AG04450 (cell line): ENCODE measurements around the gene MSMP. TPM values are rescaled to one million over a fixed set of nuclear protein-coding genes. Genes with fewer than 3 reads are reported as not detected.
A peak's percentile ranks its signal among the peaks of the same experiment; 100 is the strongest.

Source experiments
- CTCF ChIA-PET: fragments of 300-600, 350-600 bp; formaldehyde crosslinking; extraction: SDS; loops from one replicate; lab custom pipeline; 2022; ENCODE audit warnings: antibody characterized with exemption, inconsistent platforms; lab: Charles Lee
- POLR2A ChIA-PET: fragments of 350-600 bp; formaldehyde crosslinking; extraction: SDS; loops from one replicate; lab custom pipeline; 2021; ENCODE audit warnings: antibody characterized with exemption, inconsistent platforms; lab: Yijun Ruan, JAX
- DNase-seq: peaks from one replicate; pipeline ENCODE4 v3.0.0-alpha.2; 2011; ENCODE audit warnings: low read depth, low spot score
- H3K27ac ChIP-seq: one replicate; pipeline ENCODE4 v1.5.1; 2012; ENCODE audit warnings: low read depth, low read length, control low read depth
- H3K27me3 ChIP-seq: one replicate; pipeline ENCODE4 v1.6.0; 2012; ENCODE audit warnings: low read length; ENCODE audit not compliant: control insufficient read depth, insufficient read depth
- H3K4me3 ChIP-seq: 2 replicates; pipeline ENCODE4 v1.5.1; 2011; ENCODE audit warnings: mild to moderate bottlenecking, low read depth, low read length, control low read depth
- H3K9me3 ChIP-seq: 2 replicates; pipeline ENCODE4 v1.5.1; 2012; ENCODE audit warnings: low read length; ENCODE audit not compliant: control insufficient read depth, insufficient read depth
- polyA plus RNA-seq: library from polyadenylated mRNA; depleted of rRNA; stranded (reverse); fragments of >200 nt; gene quantifications from 2 replicates; pipeline ENCODE4 v1.2.3, GENCODE V29; 2011
- TF ChIP-seq, protein P1 (sequence below): IDR thresholded peaks from 2 replicates; pipeline ENCODE4 v1.5.1; 2011; ENCODE audit warnings: low read depth, low read length, control low read depth, inconsistent platforms

The MSMP gene
- polyA plus RNA-seq, 1 experiment: not detected

DNA sequence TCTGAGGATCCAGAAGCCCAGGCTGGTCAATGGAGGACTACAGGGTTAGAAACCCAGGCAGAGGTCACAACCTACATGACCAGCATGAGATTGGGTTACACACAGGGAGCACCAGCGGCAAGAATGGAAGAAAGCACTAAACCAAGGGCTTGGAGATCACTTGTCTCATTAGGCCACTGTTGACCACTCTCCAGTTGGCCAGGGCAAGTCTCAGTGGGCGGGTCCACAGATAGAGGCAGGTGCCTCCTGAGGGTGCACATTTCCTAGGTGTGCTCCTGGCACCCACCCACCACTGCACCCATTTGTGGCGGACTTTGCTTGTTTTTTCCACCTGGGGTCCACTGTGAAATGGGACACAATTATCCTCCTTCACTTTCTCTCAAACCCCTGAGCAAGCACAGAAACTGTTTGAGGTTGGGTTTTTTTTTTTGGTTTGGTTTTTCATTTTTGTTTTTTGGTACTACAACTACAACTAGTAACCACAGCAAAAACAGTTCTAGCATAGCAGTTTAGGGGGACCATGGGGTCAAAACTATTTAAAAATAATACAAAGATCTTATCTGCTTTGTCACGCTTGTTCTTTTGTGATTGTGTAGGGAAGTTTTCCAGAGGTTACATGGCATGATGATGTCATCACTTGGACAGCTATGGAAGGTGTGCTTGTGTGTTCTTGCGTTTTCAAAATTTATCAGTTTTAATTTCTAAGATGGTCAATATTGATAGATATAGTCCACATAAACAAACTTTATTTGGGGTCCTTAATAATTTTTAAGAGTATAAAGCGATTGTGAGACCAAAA lies 43.4 kb upstream of the MSMP start:
- TF ChIP-seq, protein P1, sequence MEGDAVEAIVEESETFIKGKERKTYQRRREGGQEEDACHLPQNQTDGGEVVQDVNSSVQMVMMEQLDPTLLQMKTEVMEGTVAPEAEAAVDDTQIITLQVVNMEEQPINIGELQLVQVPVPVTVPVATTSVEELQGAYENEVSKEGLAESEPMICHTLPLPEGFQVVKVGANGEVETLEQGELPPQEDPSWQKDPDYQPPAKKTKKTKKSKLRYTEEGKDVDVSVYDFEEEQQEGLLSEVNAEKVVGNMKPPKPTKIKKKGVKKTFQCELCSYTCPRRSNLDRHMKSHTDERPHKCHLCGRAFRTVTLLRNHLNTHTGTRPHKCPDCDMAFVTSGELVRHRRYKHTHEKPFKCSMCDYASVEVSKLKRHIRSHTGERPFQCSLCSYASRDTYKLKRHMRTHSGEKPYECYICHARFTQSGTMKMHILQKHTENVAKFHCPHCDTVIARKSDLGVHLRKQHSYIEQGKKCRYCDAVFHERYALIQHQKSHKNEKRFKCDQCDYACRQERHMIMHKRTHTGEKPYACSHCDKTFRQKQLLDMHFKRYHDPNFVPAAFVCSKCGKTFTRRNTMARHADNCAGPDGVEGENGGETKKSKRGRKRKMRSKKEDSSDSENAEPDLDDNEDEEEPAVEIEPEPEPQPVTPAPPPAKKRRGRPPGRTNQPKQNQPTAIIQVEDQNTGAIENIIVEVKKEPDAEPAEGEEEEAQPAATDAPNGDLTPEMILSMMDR: no peak
- Histone ChIP-seq H3K27ac (no peak overlapping the region), H3K4me3 (no peak overlapping the region), H3K9me3 (no peaks in the 10 kb centered on the region; the same call in 1 of the 2 replicates), H3K27me3 (no peaks in the 10 kb centered on the region)
- CTCF ChIA-PET: interaction anchor here (1.0 to 1.6 kb wide), 4 partner anchors 17 to 85 kb away, joined by 3 to 4 read pairs (median 4); partner anchors contain the start of gene HINT2
- DNase-seq: no peak
- POLR2A ChIA-PET: no interaction called here

DNA sequence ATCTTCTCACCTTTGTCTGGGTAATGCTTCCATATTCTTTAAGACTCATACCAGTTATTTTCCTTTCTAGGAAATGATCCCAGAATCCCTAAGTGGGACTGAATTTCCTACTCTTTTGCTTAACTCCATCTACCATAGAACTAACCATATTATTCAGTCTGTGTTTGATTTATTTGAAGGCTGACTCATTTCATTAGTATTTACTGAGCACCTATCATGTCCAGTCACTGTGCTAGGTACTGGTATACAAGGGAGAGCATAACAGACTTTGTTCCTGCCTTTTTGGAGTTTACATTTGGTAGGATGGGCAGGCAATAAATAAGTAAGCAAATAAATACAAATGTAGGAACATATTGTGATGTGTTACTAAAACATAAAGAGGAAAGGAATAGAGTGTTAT lies 41.6 kb upstream of the MSMP start:
- Histone ChIP-seq H3K27ac (no peak overlapping the region), H3K27me3 (no peaks in the 10 kb centered on the region), H3K4me3 (no peak overlapping the region), H3K9me3 (no peaks in the 10 kb centered on the region; the same call in 1 of the 2 replicates)
- TF ChIP-seq, protein P1: no peak
- POLR2A ChIA-PET: no interaction called here
- no peak for DNase-seq
- CTCF ChIA-PET: interaction anchor here (1.9 kb wide), 1 partner anchor 86 kb away, joined by 8 read pairs; no protein-coding TSS in a partner anchor

DNA sequence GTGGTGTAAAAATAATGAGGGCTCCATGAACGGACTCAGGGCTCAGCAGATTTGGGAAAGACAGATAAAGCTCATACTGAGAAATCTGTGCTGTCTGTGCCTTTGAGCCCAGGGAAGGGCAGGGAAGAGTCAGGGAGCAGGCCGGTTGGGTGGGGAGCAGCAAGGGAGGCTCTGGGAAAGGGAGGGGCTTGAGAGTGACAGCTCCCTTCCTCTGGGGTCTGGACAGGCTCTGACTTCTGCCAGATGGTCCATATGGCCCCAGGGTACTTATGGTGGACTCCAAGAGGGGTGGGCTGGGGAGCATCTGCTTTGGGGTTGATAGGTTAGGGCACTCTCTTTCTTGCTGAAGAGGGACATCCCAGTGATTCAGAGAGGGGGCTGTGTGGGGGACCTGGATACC lies 39.4 kb upstream of the MSMP start:
- Histone ChIP-seq H3K9me3 (no peaks in the 10 kb centered on the region; the same call in 1 of the 2 replicates), H3K27me3 (no peaks in the 10 kb centered on the region), H3K4me3 (peak overlapping the region; percentile 36), H3K27ac (no peak overlapping the region)
- POLR2A ChIA-PET: no interaction called here
- DNase-seq: no peak
- TF ChIP-seq, protein P1: no peak
- CTCF ChIA-PET: interaction anchor here (1.2 to 2.2 kb wide), 2 partner anchors 33 to 89 kb away, joined by 7 to 9 read pairs; no protein-coding TSS in a partner anchor

DNA sequence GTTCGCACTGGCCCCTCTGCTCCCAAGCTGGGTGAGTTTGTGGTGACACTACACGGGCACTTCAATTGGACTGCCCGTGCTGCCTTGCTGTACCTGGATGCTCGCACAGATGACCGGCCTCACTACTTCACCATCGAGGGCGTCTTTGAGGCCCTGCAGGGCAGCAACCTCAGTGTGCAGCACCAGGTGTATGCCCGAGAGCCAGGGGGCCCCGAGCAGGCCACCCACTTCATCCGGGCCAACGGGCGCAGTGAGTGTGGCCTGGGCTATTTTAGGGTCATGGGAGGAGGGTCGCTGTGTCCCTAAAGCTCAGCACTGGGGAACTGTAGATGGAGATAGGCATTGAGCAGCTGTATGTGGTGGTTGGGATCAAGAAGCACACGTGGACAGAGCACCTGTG lies 38.8 kb upstream of the MSMP start:
- DNase-seq: no peak
- Histone ChIP-seq H3K27ac (no peak overlapping the region), H3K27me3 (no peaks in the 10 kb centered on the region), H3K4me3 (peak overlapping the region; percentile 36), H3K9me3 (no peaks in the 10 kb centered on the region; the same call in 1 of the 2 replicates)
- CTCF ChIA-PET: interaction anchor here (0.9 to 2.2 kb wide), 3 partner anchors 34 to 132 kb away, joined by 3 to 9 read pairs (median 7); no protein-coding TSS in a partner anchor
- POLR2A ChIA-PET: no interaction called here
- TF ChIP-seq, protein P1: no peak
